Adrenal gland (tissue), 5 donors: ENCODE measurements around the gene VEGFC.

Experiments used
- CTCF ChIP-seq, 6 experiments: fragments of 450-650 bp in 4 of 6; fragments of 200-600 bp in 2 of 6; sonication (generic) in 1 of 6; IDR thresholded peaks; 1 replicate in 5 of 6; 2 replicates in 1 of 6; pipeline versions ENCODE4 v1.5.1 to v1.8.0; 2016 to 2021; ENCODE audit warnings: antibody characterized with exemption in 6 of 6, mild to moderate bottlenecking in 2 of 6, moderate library complexity in 1 of 6
- POLR2A ChIP-seq, 2 donors: fragments of 450-650 bp; IDR thresholded peaks; one replicate each; pipeline ENCODE4 v1.6.1; 2017; ENCODE audit warnings: antibody characterized with exemption in 2 of 2, mild to moderate bottlenecking in 2 of 2, moderate library complexity in 1 of 2
- donor health status: DM: no; HTN: no; CAD: no.

GRCh38 chr4:176645246-176645960 is 147.3 kb downstream of the VEGFC start:
- TF ChIP-seq CTCF (IDR thresholded peaks at IDR 0.05) (no peak), POLR2A (IDR thresholded peaks at IDR 0.05) (no peak)
